ENCODE data around the gene GALM.

DNA sequence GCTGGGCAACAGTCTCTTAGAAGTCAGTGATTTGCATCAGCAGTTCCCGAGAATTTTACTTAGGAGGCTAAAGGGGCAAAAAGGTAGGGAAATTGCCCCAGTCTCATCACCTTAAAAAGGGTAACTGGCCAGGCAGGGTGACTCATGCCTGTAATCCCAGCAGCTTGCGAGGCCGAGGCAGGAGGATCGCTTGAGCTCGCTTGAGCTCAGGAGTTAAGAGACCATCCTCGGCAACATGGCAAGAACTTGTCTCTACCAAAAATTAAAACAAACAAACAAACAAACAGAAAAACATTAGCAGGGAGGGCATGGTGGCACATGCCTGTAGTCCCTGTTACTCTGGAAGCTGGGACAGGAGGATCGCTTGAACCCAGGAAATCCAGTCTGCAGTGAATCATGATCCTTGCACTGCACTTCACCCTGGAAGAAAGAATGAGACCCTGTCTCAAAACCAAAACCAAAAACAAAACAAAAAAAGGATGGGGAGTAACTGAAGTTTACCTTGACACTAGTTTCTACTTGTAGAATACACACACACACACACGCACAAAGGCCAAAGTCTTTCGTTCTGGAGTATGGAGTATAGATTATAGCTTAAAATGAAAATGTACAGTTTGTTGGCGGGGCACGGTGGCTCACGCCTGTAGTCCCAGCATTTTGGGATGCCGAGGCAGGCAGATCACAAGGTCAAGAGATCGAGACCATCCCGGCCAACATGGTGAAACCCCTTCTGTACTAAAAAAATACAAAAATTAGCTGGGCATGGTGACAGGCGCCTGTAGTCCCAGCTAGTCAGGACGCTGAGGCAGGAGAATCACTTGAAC is 109.4 kb downstream of the GALM start:
- TF ChIP-seq EP300 (conservative IDR thresholded peaks at IDR 0.05; ENCODE audit: poor library complexity, severe bottlenecking) = no peak
- TF ChIP-seq RAD21 (conservative IDR thresholded peaks at IDR 0.05) = no peak
- TF ChIP-seq, protein P1, sequence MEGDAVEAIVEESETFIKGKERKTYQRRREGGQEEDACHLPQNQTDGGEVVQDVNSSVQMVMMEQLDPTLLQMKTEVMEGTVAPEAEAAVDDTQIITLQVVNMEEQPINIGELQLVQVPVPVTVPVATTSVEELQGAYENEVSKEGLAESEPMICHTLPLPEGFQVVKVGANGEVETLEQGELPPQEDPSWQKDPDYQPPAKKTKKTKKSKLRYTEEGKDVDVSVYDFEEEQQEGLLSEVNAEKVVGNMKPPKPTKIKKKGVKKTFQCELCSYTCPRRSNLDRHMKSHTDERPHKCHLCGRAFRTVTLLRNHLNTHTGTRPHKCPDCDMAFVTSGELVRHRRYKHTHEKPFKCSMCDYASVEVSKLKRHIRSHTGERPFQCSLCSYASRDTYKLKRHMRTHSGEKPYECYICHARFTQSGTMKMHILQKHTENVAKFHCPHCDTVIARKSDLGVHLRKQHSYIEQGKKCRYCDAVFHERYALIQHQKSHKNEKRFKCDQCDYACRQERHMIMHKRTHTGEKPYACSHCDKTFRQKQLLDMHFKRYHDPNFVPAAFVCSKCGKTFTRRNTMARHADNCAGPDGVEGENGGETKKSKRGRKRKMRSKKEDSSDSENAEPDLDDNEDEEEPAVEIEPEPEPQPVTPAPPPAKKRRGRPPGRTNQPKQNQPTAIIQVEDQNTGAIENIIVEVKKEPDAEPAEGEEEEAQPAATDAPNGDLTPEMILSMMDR (IDR thresholded peaks at IDR 0.05; ENCODE audit: poor library complexity, severe bottlenecking) = no peak
